Measurements from ENCODE around the gene APOLD1. TPM values are rescaled to one million over a fixed set of nuclear protein-coding genes. Genes with fewer than 3 reads are reported as not detected.

Gene APOLD1
- total RNA-seq (2012; rRNA removed) (4.2 and 4.5 TPM in 2 replicates), polyA plus RNA-seq (2012; rRNA removed) (2.3 and 2.4 TPM in 2 replicates), Bru-seq, nascent RNA (percentile 58 among the genes with signal in this experiment), BruChase-seq, experiment 1, labeled RNA remaining after a 6-hour chase (percentile 86 among the genes with signal in this experiment), BruChase-seq, experiment 2, labeled RNA remaining after a 2-hour chase (percentile 78 among the genes with signal in this experiment)
- 1.0 and 1.5 TPM in 2 replicates for polyA plus RNA-seq (2012; cell fraction: cytosol; rRNA removed)
- polyA plus RNA-seq (2012; cell fraction: nucleus; rRNA removed; ENCODE audit: low replicate concordance), result 4.5 and 10.6 TPM in 2 replicates
- long read RNA-seq, full-length matches to known transcripts, result 3 of 11 reads
- long read RNA-seq, partial matches to known transcripts, result 0 of 11 reads
- long read RNA-seq, other reads (novel, unspliced or antisense), result 8 of 11 reads

GRCh38 chr12:12784911-12785814 lies at the start of gene APOLD1:
Gene APOLD1 (plus strand): TSS chr12:12785659. CDS start chr12:12785692, 33 bp downstream.
- Histone ChIP-seq H3K23ac (ENCODE audit: low read depth, low read length) (peak within 1 kb of the TSS; percentile 80), H2AK5ac (ENCODE audit: low read depth, low read length) (peak within 1 kb of the TSS; percentile 82), H3K27ac (ENCODE audit: insufficient read depth, low read length) (no peak within 1 kb of the TSS), H2BK15ac (ENCODE audit: low read depth, low read length) (peak within 1 kb of the TSS; percentile 67; the same call in 2 of the 3 replicates), H4K8ac (ENCODE audit: low read depth in 2 of 2, low read length in 2 of 2) (peak within 1 kb of the TSS; percentile 89 to 99), H3K4ac (ENCODE audit: low read depth, low read length) (peak within 1 kb of the TSS; percentile 79), H3K4me1 (ENCODE audit: control insufficient read depth, insufficient read depth, low read length) (peaks cover 13% of the 10 kb centered on the region), H4K20me1 (ENCODE audit: insufficient read depth, low read length) (no peaks in the 10 kb centered on the region), H2AK9ac (replicated peaks; ENCODE audit: low read depth, low read length, poor library complexity) (peak within 1 kb of the TSS; percentile 98), H4K5ac (ENCODE audit: low read depth, low read length) (peak within 1 kb of the TSS; percentile 66; the same call in 1 of the 2 replicates), H3K56ac (ENCODE audit: extremely low read depth, insufficient read depth, low read length) (peak within 1 kb of the TSS; percentile 27; the same call in 1 of the 2 replicates), H3K79me1 (ENCODE audit: low read depth in 1 of 2, low read length in 2 of 2) (peaks cover 13 to 39% of the 10 kb centered on the region in 2 experiments), H2BK5ac (ENCODE audit: low read depth, low read length, poor library complexity, severe bottlenecking) (peak within 1 kb of the TSS; percentile 77), H3K4me2 (ENCODE audit: low read depth, low read length) (peak within 1 kb of the TSS; percentile 79), H3K18ac (ENCODE audit: low read depth, low read length) (peak within 1 kb of the TSS; percentile 47; the same call in 1 of the 2 replicates), H3K27me3 (ENCODE audit: control insufficient read depth, insufficient read depth, low read length) (no peaks in the 10 kb centered on the region), H2AFZ (replicated peaks; ENCODE audit: low read length, poor library complexity) (peak within 1 kb of the TSS; percentile 99), H4K91ac (ENCODE audit: insufficient read depth, low read depth, low read length) (peak within 1 kb of the TSS; percentile 61), H3K36me3 (ENCODE audit: control insufficient read depth, insufficient read depth, low read length) (no peaks in the 10 kb centered on the region), H3K9ac (ENCODE audit: low read depth, low read length) (peak within 1 kb of the TSS; percentile 74), H3K9me3 (ENCODE audit: control insufficient read depth, insufficient read depth, low read length) (no peaks in the 10 kb centered on the region), H2BK120ac (ENCODE audit: low read depth, low read length) (peak within 1 kb of the TSS; percentile 83), H3K9me1 (ENCODE audit: insufficient read depth, low read length) (peaks cover 11% of the 10 kb centered on the region; the same call in 1 of the 2 replicates), H2BK20ac (ENCODE audit: low read depth, low read length) (peak within 1 kb of the TSS; percentile 44; the same call in 1 of the 2 replicates), H3K4me3 (ENCODE audit: insufficient read depth, low read depth, low read length) (peak within 1 kb of the TSS; percentile 53), H3K14ac (replicated peaks; ENCODE audit: low read depth, low read length) (peak within 1 kb of the TSS; percentile 92)
- CTCF ChIA-PET, result no interaction called here
- intact Hi-C loops (cut with micrococcal nuclease), result loop anchor here (5.0 to 10.0 kb wide), 5 partner anchors 52 to 437 kb away; no protein-coding TSS in a partner anchor
- no peak for TF ChIP-seq RAD21 (IDR thresholded peaks at IDR 0.05; ENCODE audit: low read length)
- TF ChIP-seq CEBPB (IDR thresholded peaks at IDR 0.05; ENCODE audit: low read depth, low read length), result no peak
- no peak for TF ChIP-seq CTCF (conservative IDR thresholded peaks at IDR 0.05; ENCODE audit: low read depth, low read length)
- no peak for TF ChIP-seq FOS (IDR thresholded peaks at IDR 0.05; ENCODE audit: low read depth, low read length)
- TF ChIP-seq CHD1 (IDR thresholded peaks at IDR 0.05; ENCODE audit: low read depth, low read length), result no peak
- no TSS peak for BruUV-seq (replicated peaks)
- in situ Hi-C loops (cut with MboI; ENCODE audit: low sequenced_read_pairs), result no loop called here
- WGBS, 2 experiments (ENCODE audit: extremely low coverage in 2 of 2, insufficient read length in 1 of 2), result 79% methylated on average over 9 of the region's 14 CpGs; no CpG with 5 or more reads in 1 of the 2 experiments
- DNase-seq, result no peak
- POLR2A ChIA-PET (ENCODE audit: unreplicated experiment), result no interaction called here
- dilution Hi-C loops (cut with HindIII; ENCODE audit: low sequenced_read_pairs, unreplicated experiment), result no loop called here
- ATAC-seq (ENCODE audit: low read depth), result no peak

All from IMR-90 (cell line).